ENCODE data around the gene KRT81. TPM values are rescaled to one million over a fixed set of nuclear protein-coding genes. Genes with fewer than 3 reads are reported as not detected.

The KRT81 gene
- total RNA-seq, 1 donor from 2014 or later: not detected

- H3K36me3 Mint-ChIP-seq (ENCODE audit: unreplicated experiment): no peaks in the 10 kb centered on the region
- H3K27ac Mint-ChIP-seq (ENCODE audit: unreplicated experiment): no peak overlapping the region
- H3K4me3 Mint-ChIP-seq (ENCODE audit: unreplicated experiment): no peak overlapping the region
- H3K9me3 Mint-ChIP-seq (ENCODE audit: unreplicated experiment): peaks cover 2% of the 10 kb centered on the region
- peaks cover 5% of the 10 kb centered on the region for H3K4me1 Mint-ChIP-seq (ENCODE audit: low read depth, unreplicated experiment)
- H3K27me3 Mint-ChIP-seq (ENCODE audit: unreplicated experiment): peaks cover 3% of the 10 kb centered on the region
- DNase-seq: no peak
- TF ChIP-seq CTCF (IDR thresholded peaks at IDR 0.05; ENCODE audit: partially characterized antibody, unreplicated experiment): no peak
Observed at GRCh38 chr12:52331039-52331438, 39.7 kb upstream of the KRT81 start.

GRCh38 chr12:52327830-52328500, 36.6 kb upstream of the KRT81 start:
- Mint-ChIP-seq H3K4me1 (ENCODE audit: low read depth, unreplicated experiment) (peaks cover 5% of the 10 kb centered on the region), H3K27me3 (ENCODE audit: unreplicated experiment) (peaks cover 3% of the 10 kb centered on the region), H3K27ac (ENCODE audit: unreplicated experiment) (no peak overlapping the region), H3K36me3 (ENCODE audit: unreplicated experiment) (peaks cover 3% of the 10 kb centered on the region), H3K9me3 (ENCODE audit: unreplicated experiment) (peaks cover 4% of the 10 kb centered on the region), H3K4me3 (ENCODE audit: unreplicated experiment) (no peak overlapping the region)
- peak; percentile 2 for DNase-seq
- TF ChIP-seq CTCF (IDR thresholded peaks at IDR 0.05; ENCODE audit: partially characterized antibody, unreplicated experiment): no peak

GRCh38 chr12:52327052-52327829, 35.9 kb upstream of the KRT81 start:
- no peak overlapping the region for H3K4me3 Mint-ChIP-seq (ENCODE audit: unreplicated experiment)

GRCh38 chr12:52324153-52324444, 32.8 kb upstream of the KRT81 start:
- H3K4me1 Mint-ChIP-seq (ENCODE audit: low read depth, unreplicated experiment): peaks cover 2% of the 10 kb centered on the region
- no peak overlapping the region for H3K4me3 Mint-ChIP-seq (ENCODE audit: unreplicated experiment)
- peaks cover 4% of the 10 kb centered on the region for H3K9me3 Mint-ChIP-seq (ENCODE audit: unreplicated experiment)
- DNase-seq: peak; percentile 6
- TF ChIP-seq CTCF (IDR thresholded peaks at IDR 0.05; ENCODE audit: partially characterized antibody, unreplicated experiment): no peak
- H3K36me3 Mint-ChIP-seq (ENCODE audit: unreplicated experiment): peaks cover 3% of the 10 kb centered on the region
- H3K27me3 Mint-ChIP-seq (ENCODE audit: unreplicated experiment): peaks cover 9% of the 10 kb centered on the region
- no peak overlapping the region for H3K27ac Mint-ChIP-seq (ENCODE audit: unreplicated experiment)

More at GRCh38 chr12:52327052-52327829, 35.9 kb upstream of the KRT81 start:
- H3K27me3 Mint-ChIP-seq (ENCODE audit: unreplicated experiment): peaks cover 6% of the 10 kb centered on the region
- no peak overlapping the region for H3K27ac Mint-ChIP-seq (ENCODE audit: unreplicated experiment)
- TF ChIP-seq CTCF (IDR thresholded peaks at IDR 0.05; ENCODE audit: partially characterized antibody, unreplicated experiment): peak; percentile 9
- H3K4me1 Mint-ChIP-seq (ENCODE audit: low read depth, unreplicated experiment): peaks cover 5% of the 10 kb centered on the region
- peaks cover 4% of the 10 kb centered on the region for H3K9me3 Mint-ChIP-seq (ENCODE audit: unreplicated experiment)
- peaks cover 3% of the 10 kb centered on the region for H3K36me3 Mint-ChIP-seq (ENCODE audit: unreplicated experiment)
- peak; percentile 27 for DNase-seq

All from glutamatergic neuron (in vitro differentiated cells).